ENCODE results near the gene TSPAN6. TPM values are rescaled to one million over a fixed set of nuclear protein-coding genes. Genes with fewer than 3 reads are reported as not detected.

TSPAN6 gene, protein sequence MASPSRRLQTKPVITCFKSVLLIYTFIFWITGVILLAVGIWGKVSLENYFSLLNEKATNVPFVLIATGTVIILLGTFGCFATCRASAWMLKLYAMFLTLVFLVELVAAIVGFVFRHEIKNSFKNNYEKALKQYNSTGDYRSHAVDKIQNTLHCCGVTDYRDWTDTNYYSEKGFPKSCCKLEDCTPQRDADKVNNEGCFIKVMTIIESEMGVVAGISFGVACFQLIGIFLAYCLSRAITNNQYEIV
- total RNA-seq, result 10 to 100 TPM; 30.9 to 49.5 (median 40.6) TPM

- peaks cover 0 to 46% of the 10 kb centered on the region in 2 donors for H3K27me3 ChIP-seq
- intact Hi-C loops (cut with DNase I; ENCODE audit: low total_unique reads), result no loop called here
- H3K27ac ChIP-seq, result peak within 1 kb of the TSS; percentile 75 to 84
- H3K4me1 ChIP-seq, result no peaks in the 10 kb centered on the region
- no peaks in the 10 kb centered on the region for H3K36me3 ChIP-seq
- H3K9me3 ChIP-seq, result no peaks in the 10 kb centered on the region
- peak; percentile 49 to 62 for DNase-seq (ENCODE audit: low spot score in 2 of 2)
- no peak for TF ChIP-seq POLR2AphosphoS5 (IDR thresholded peaks at IDR 0.05)
- TF ChIP-seq POLR2A (IDR thresholded peaks at IDR 0.05), result no peak
- peak in 2 of 3 donors; percentile 21 to 32 for TF ChIP-seq CTCF (IDR thresholded peaks at IDR 0.05)
- peak within 1 kb of the TSS; percentile 50 to 73 (median 60) for H3K4me3 ChIP-seq
Measured at GRCh38 chrX:100636321-100636991, at the start of gene TSPAN6. TSPAN6 (minus strand) TSS chrX:100636806; CDS start chrX:100636694, 112 bp downstream.

- TF ChIP-seq POLR2A (IDR thresholded peaks at IDR 0.05) (no peak), POLR2AphosphoS5 (IDR thresholded peaks at IDR 0.05) (no peak), CTCF (IDR thresholded peaks at IDR 0.05) (no peak)
- Histone ChIP-seq H3K4me1 (no peaks in the 10 kb centered on the region), H3K36me3 (no peaks in the 10 kb centered on the region), H3K27ac (no peak overlapping the region), H3K4me3 (no peak overlapping the region), H3K27me3 (peaks cover 0 to 45% of the 10 kb centered on the region in 2 donors), H3K9me3 (no peaks in the 10 kb centered on the region)
- intact Hi-C loops (cut with DNase I; ENCODE audit: low total_unique reads), result loop anchor here (10.0 kb wide), 2 partner anchors 79 to 1251 kb away; no protein-coding TSS in a partner anchor
- no peak for DNase-seq (ENCODE audit: low spot score in 2 of 2)
Measured at GRCh38 chrX:100685997-100686305, 49.3 kb upstream of the TSPAN6 start.

DNA sequence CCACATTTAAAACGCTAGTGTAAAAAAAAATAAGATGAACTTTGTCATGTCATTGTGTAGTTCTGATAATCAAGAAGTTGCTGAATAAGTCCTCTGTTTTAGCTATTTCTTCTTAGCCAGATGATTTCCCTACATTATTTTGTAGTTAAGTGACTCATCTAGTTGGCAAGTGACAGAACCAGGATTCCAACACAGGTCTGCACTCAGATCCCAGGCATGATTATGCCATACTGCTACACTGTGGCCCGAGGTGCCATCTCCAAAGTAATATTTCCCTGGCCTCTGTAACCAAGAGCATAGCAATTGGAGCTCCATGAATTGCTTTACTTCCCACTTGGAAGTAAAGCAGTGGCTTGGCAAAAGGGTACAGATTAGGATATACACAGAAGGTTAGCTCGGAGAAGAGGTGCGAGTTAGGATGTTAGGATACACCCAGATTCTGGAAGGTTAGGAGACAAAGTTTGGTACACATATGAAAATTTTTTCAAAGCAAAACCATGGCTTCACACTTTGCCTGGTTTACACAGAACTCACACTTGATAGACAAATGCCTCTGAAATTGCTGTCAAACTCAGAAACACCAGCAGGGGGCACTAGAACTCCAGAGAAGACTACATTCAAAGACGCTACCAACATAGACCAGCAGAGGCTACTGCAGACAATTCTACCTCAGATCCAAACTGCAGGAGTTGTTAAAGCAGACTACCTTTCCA, 48.8 kb upstream of the TSPAN6 start:
- intact Hi-C loops (cut with DNase I; ENCODE audit: low total_unique reads), result loop anchor here (10.0 kb wide), 2 partner anchors 79 to 1251 kb away; no protein-coding TSS in a partner anchor
- Histone ChIP-seq H3K9me3 (no peaks in the 10 kb centered on the region), H3K4me3 (no peak overlapping the region), H3K36me3 (no peaks in the 10 kb centered on the region), H3K4me1 (no peaks in the 10 kb centered on the region), H3K27ac (peak overlapping the region in 1 of 2 donors; percentile 20), H3K27me3 (peaks cover 0 to 47% of the 10 kb centered on the region in 2 donors)
- TF ChIP-seq CTCF (IDR thresholded peaks at IDR 0.05) (peak; percentile 84 to 94 (median 88)), POLR2A (IDR thresholded peaks at IDR 0.05) (no peak)
- peak; percentile 48 to 57 for DNase-seq (ENCODE audit: low spot score in 2 of 2)

DNA sequence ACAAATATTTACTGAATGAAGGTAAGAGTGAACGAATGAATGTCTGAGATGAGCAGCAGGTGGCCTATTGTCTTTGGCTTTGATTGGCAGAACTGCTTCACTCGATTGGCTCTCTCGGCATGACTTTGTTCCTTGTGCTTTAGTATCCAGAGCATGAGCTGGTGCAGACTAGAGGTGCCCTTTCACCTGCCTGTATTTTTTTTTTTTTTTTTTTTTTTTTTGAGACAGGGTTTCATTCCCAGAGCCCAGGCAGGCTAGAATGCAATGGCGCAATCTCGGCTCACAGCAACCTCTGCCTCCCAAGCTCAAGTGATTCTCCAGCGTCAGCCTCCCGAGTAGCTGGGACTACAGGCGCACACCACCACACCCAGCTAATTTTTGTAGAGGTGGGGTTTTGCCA, 46.3 kb upstream of the TSPAN6 start:
- intact Hi-C loops (cut with DNase I; ENCODE audit: low total_unique reads), result loop anchor here (5.0 to 10.0 kb wide), 3 partner anchors 82 to 1248 kb away; no protein-coding TSS in a partner anchor
- no peaks in the 10 kb centered on the region for H3K4me1 ChIP-seq
- no peak for TF ChIP-seq CTCF (IDR thresholded peaks at IDR 0.05)
- no peak for TF ChIP-seq POLR2AphosphoS5 (IDR thresholded peaks at IDR 0.05)
- no peak overlapping the region for H3K27ac ChIP-seq
- H3K27me3 ChIP-seq, result peaks cover 0 to 47% of the 10 kb centered on the region in 2 donors
- no peak for DNase-seq (ENCODE audit: low spot score in 2 of 2)
- H3K9me3 ChIP-seq, result no peaks in the 10 kb centered on the region
- no peaks in the 10 kb centered on the region for H3K36me3 ChIP-seq
- H3K4me3 ChIP-seq, result no peak overlapping the region
